ENCODE data around the gene APOD. TPM values are rescaled to one million over a fixed set of nuclear protein-coding genes. Genes with fewer than 3 reads are reported as not detected.

The APOD gene
- total RNA-seq, 1 donor from 2014 or later = 1.6 TPM

DNA sequence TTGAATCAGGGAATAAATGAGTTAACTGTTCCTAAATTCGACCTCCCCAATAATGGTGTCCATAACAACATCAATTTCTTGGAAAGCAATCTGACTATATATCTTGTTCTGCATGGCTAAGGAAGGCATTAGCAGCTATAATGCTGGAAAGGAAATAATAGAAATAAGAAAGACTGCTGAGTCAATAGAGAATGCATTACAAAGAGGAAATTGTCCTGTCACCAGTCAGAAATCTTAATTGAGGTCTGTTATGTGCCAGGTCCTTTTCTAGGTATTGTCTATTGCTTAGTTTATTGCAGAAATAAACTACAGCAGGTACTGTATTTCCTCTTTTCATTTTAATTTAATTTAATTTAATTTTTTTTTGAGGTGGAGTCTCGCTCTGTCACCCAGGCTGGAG lies 34.8 kb downstream of the APOD start:
- H3K27ac Mint-ChIP-seq = peak overlapping the region; percentile 71

GRCh38 chr3:195548501-195548900 lies 35.2 kb downstream of the APOD start:
- Mint-ChIP-seq H3K27ac (peak overlapping the region; percentile 71), H3K4me3 (peak overlapping the region; percentile 39), H3K4me1 (ENCODE audit: unreplicated experiment) (peaks cover 36% of the 10 kb centered on the region)

More for the DNA sequence above, 34.8 kb downstream of the APOD start:
- no peak for DNase-seq (ENCODE audit: extremely low spot score, unreplicated experiment)
- Mint-ChIP-seq H3K27me3 (peaks cover 3% of the 10 kb centered on the region), H3K9me3 (no peaks in the 10 kb centered on the region), H3K4me1 (ENCODE audit: unreplicated experiment) (peaks cover 36% of the 10 kb centered on the region), H3K36me3 (no peaks in the 10 kb centered on the region), H3K4me3 (peak overlapping the region; percentile 23)
- TF ChIP-seq, protein P1, sequence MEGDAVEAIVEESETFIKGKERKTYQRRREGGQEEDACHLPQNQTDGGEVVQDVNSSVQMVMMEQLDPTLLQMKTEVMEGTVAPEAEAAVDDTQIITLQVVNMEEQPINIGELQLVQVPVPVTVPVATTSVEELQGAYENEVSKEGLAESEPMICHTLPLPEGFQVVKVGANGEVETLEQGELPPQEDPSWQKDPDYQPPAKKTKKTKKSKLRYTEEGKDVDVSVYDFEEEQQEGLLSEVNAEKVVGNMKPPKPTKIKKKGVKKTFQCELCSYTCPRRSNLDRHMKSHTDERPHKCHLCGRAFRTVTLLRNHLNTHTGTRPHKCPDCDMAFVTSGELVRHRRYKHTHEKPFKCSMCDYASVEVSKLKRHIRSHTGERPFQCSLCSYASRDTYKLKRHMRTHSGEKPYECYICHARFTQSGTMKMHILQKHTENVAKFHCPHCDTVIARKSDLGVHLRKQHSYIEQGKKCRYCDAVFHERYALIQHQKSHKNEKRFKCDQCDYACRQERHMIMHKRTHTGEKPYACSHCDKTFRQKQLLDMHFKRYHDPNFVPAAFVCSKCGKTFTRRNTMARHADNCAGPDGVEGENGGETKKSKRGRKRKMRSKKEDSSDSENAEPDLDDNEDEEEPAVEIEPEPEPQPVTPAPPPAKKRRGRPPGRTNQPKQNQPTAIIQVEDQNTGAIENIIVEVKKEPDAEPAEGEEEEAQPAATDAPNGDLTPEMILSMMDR (conservative IDR thresholded peaks at IDR 0.05) = no peak

GRCh38 chr3:195548006-195548405 lies 35.7 kb downstream of the APOD start:
- H3K9me3 Mint-ChIP-seq = no peaks in the 10 kb centered on the region
- peaks cover 36% of the 10 kb centered on the region for H3K4me1 Mint-ChIP-seq (ENCODE audit: unreplicated experiment)
- H3K27ac Mint-ChIP-seq = peak overlapping the region; percentile 71
- no peaks in the 10 kb centered on the region for H3K36me3 Mint-ChIP-seq
- peaks cover 3% of the 10 kb centered on the region for H3K27me3 Mint-ChIP-seq
- H3K4me3 Mint-ChIP-seq = peak overlapping the region; percentile 39
- DNase-seq (ENCODE audit: extremely low spot score, unreplicated experiment) = no peak
- TF ChIP-seq, protein P1 (conservative IDR thresholded peaks at IDR 0.05) = no peak

More at GRCh38 chr3:195548501-195548900, 35.2 kb downstream of the APOD start:
- H3K36me3 Mint-ChIP-seq = no peaks in the 10 kb centered on the region
- H3K27me3 Mint-ChIP-seq = peaks cover 3% of the 10 kb centered on the region
- no peak for DNase-seq (ENCODE audit: extremely low spot score, unreplicated experiment)
- TF ChIP-seq, protein P1 (conservative IDR thresholded peaks at IDR 0.05) = no peak
- no peaks in the 10 kb centered on the region for H3K9me3 Mint-ChIP-seq

DNA sequence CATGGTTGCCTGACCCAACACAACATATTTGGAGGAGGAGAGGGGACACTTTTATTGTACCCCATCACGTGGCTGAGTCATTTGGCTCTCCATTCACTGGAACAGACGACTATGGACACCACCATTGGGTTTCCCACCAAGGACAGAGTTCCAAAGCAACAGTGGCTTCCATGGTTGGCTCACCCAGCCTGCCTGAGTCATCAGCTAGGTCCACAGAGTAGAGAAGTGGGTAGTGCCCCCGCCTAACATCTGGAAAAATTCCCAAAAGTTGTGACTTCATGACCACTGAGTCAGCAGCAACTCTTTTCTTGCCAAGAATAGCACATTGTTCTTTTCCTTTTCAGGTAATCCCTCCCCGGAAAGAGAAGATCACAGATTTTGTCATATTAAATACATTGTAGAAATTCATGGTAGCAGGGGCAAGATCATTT lies 37.6 kb downstream of the APOD start:
- Mint-ChIP-seq H3K9me3 (no peaks in the 10 kb centered on the region), H3K4me3 (peak overlapping the region; percentile 33), H3K27ac (peak overlapping the region; percentile 35), H3K27me3 (peaks cover 3% of the 10 kb centered on the region), H3K4me1 (ENCODE audit: unreplicated experiment) (peaks cover 41% of the 10 kb centered on the region), H3K36me3 (no peaks in the 10 kb centered on the region)
- TF ChIP-seq, protein P1 (conservative IDR thresholded peaks at IDR 0.05) = no peak
- DNase-seq (ENCODE audit: extremely low spot score, unreplicated experiment) = no peak

DNA sequence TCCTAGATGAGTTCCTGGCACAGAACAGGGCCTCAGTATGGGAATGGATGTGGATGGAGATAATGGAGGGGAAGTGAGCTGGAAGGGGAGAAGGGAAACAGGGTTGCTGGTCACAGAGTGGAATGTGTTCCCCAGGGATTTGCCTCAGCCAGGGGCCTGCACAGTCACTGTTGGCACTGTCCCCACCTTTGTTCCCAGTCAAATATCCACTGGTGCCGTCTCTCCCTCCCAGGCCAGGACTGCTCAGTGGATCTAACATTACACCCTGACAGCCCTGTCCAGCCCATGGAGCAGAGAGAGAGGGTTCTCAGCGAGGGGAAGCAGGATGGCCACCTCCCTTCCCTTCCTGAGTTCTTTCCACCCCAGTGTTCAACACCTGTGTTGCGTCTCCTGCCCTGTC lies 39.1 kb downstream of the APOD start:
- DNase-seq (ENCODE audit: extremely low spot score, unreplicated experiment) = no peak
- TF ChIP-seq, protein P1 (conservative IDR thresholded peaks at IDR 0.05) = no peak
- Mint-ChIP-seq H3K9me3 (no peaks in the 10 kb centered on the region), H3K4me1 (ENCODE audit: unreplicated experiment) (peaks cover 52% of the 10 kb centered on the region), H3K27ac (no peak overlapping the region), H3K27me3 (peaks cover 3% of the 10 kb centered on the region), H3K36me3 (peaks cover 2% of the 10 kb centered on the region), H3K4me3 (peak overlapping the region; percentile 90)

GRCh38 chr3:195544230-195544536 lies 39.6 kb downstream of the APOD start:
- peak overlapping the region; percentile 89 for H3K27ac Mint-ChIP-seq
- peaks cover 56% of the 10 kb centered on the region for H3K4me1 Mint-ChIP-seq (ENCODE audit: unreplicated experiment)
- H3K9me3 Mint-ChIP-seq = no peaks in the 10 kb centered on the region
- TF ChIP-seq, protein P1 (conservative IDR thresholded peaks at IDR 0.05) = no peak
- peak overlapping the region; percentile 90 for H3K4me3 Mint-ChIP-seq
- peaks cover 3% of the 10 kb centered on the region for H3K27me3 Mint-ChIP-seq
- peaks cover 7% of the 10 kb centered on the region for H3K36me3 Mint-ChIP-seq
- DNase-seq (ENCODE audit: extremely low spot score, unreplicated experiment) = no peak

All from type B pancreatic cell (in vitro differentiated cells).